Tibial nerve (tissue), 4 donors: Measurements from ENCODE around the gene SIGLEC6. TPM values are rescaled to one million over a fixed set of nuclear protein-coding genes. Genes with fewer than 3 reads are reported as not detected.

Experiments
- DNase-seq, 2 donors: peaks; one replicate each; pipeline ENCODE4 v3.0.0-alpha.2; 2019; ENCODE audit warnings: low spot score in 2 of 2
- H3K27ac ChIP-seq, 4 donors: fragments of 200-600 bp; sonication (generic) in 3 of 4; one replicate each; pipeline ENCODE4 v1.5.1; 2017 to 2019; ENCODE audit warnings: mild to moderate bottlenecking in 1 of 4
- H3K27me3 ChIP-seq, 2 donors: fragments of 200-600 bp; sonication (generic) in 1 of 2; one replicate each; pipeline versions ENCODE4 v1.5.1 to v1.6.0; 2017 to 2019
- H3K36me3 ChIP-seq, 3 donors: fragments of 200-600 bp; sonication (generic); one replicate each; pipeline ENCODE4 v1.5.1; 2018 to 2019
- H3K4me1 ChIP-seq, 4 donors: fragments of 200-600 bp; sonication (generic) in 3 of 4; one replicate each; pipeline ENCODE4 v1.5.1; 2017 to 2019
- H3K4me3 ChIP-seq, 4 donors: fragments of 200-600 bp; sonication (generic) in 3 of 4; one replicate each; pipeline ENCODE4 v1.5.1; 2017 to 2019; ENCODE audit warnings: mild to moderate bottlenecking in 1 of 4, moderate library complexity in 1 of 4
- H3K9me3 ChIP-seq, 4 donors: fragments of 200-600 bp; sonication (generic) in 3 of 4; one replicate each; pipeline ENCODE4 v1.5.1; 2017 to 2019
- EP300 ChIP-seq, 2 donors: sonication (generic); formaldehyde crosslinking; IDR thresholded peaks; one replicate each; pipeline ENCODE4 v1.6.1; 2017; ENCODE audit warnings: antibody characterized with exemption in 2 of 2, mild to moderate bottlenecking in 1 of 2
- POLR2A ChIP-seq, 2 donors: fragments of 450-650 bp; IDR thresholded peaks; one replicate each; pipeline ENCODE4 v1.6.1; 2017; ENCODE audit warnings: antibody characterized with exemption in 2 of 2, mild to moderate bottlenecking in 2 of 2, moderate library complexity in 2 of 2
- WGBS, 2 donors: methylation state at CpG; one replicate each; pipeline ENCODE4 v1.1.5; 2018; 5-methylcytosine and 5-hydroxymethylcytosine counted together
- total RNA-seq, 4 donors: library from RNA; depleted of rRNA; stranded (reverse); fragments of >200 nt; gene quantifications; one replicate each; pipeline ENCODE4 v1.1.0, GENCODE V29; 2016
- TF ChIP-seq, protein P1 (sequence below), 5 experiments: fragments of 200-600 bp in 3 of 5; fragments of 450-650 bp in 2 of 5; sonication (generic) in 3 of 5; IDR thresholded peaks; one replicate each; pipeline ENCODE4 v1.5.1; 2016 to 2019; ENCODE audit warnings: antibody characterized with exemption in 5 of 5, mild to moderate bottlenecking in 3 of 5, moderate library complexity in 2 of 5

The SIGLEC6 gene
- total RNA-seq, 4 donors from 2014 or later = 0.44 to 1.5 (median 0.59) TPM

DNA sequence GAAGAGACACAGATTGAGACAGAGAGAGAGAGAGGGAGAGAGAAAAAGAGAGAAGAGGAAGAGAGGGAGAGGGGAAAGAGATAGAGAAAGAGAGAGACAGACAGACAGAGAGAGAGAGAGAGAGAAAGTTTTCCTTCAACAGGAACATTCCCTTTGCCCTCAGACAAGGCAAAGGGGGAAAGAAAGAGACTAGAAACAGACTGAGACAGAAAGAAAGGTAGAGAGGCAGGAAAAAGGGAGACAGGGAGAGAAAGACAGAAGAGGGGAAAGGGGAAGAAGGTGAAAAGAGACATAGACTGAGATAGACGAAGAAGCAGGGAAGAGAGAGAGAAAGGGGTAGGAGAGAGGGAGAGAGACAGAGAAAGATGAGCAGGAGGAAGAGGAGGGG is 21.1 kb upstream of the SIGLEC6 start:
- 19% methylated on average over 1 of the region's 1 CpG for WGBS, 2 donors

DNA sequence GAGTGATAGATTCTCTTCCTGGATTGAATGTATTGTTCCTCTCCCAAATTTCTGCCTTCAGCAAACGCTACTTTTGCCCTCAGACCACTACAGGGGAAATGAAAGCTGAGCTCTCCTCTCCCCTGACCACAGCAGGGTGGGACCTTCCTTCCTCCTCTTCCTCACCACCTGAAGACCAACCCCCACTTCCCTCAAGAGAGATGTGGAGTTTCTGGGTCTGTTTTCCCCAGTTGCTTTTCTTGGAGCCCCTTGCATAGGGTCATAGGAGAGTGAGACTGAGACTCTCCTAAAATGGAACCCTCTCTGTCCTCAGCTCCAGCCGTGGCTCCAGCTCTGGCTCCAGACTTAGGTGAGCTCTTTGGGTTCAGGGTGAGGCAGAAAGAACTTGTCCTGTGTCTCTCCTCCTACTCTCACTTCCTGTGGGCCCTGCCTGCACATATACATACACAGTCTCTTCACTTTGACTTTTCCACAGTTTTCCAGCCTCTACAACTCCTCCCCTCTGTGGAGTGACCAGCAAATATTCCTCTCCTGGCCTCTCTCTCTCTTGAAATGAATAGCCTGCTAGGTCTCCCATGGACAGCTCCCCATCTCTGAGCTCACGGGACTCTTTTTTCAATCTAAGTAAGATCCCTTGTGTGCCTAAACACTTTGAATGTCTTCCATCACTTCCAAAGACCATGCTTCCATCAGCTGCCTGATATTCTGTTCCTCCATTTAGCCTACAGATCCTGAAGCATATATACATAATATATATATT is 20.4 kb upstream of the SIGLEC6 start:
- H3K27ac ChIP-seq = no peak overlapping the region
- no peaks in the 10 kb centered on the region for H3K27me3 ChIP-seq
- no peaks in the 10 kb centered on the region for H3K36me3 ChIP-seq
- H3K4me3 ChIP-seq = no peak overlapping the region
- DNase-seq = no peak
- 44 to 51% methylated on average over 3 of the region's 3 CpGs for WGBS, 2 donors
- no peak for TF ChIP-seq POLR2A (IDR thresholded peaks at IDR 0.05)
- TF ChIP-seq, protein P1, sequence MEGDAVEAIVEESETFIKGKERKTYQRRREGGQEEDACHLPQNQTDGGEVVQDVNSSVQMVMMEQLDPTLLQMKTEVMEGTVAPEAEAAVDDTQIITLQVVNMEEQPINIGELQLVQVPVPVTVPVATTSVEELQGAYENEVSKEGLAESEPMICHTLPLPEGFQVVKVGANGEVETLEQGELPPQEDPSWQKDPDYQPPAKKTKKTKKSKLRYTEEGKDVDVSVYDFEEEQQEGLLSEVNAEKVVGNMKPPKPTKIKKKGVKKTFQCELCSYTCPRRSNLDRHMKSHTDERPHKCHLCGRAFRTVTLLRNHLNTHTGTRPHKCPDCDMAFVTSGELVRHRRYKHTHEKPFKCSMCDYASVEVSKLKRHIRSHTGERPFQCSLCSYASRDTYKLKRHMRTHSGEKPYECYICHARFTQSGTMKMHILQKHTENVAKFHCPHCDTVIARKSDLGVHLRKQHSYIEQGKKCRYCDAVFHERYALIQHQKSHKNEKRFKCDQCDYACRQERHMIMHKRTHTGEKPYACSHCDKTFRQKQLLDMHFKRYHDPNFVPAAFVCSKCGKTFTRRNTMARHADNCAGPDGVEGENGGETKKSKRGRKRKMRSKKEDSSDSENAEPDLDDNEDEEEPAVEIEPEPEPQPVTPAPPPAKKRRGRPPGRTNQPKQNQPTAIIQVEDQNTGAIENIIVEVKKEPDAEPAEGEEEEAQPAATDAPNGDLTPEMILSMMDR (IDR thresholded peaks at IDR 0.05) = no peak
- TF ChIP-seq EP300 (IDR thresholded peaks at IDR 0.05) = no peak
- H3K9me3 ChIP-seq = no peaks in the 10 kb centered on the region
- no peaks in the 10 kb centered on the region for H3K4me1 ChIP-seq

More for the DNA sequence above, 21.1 kb upstream of the SIGLEC6 start:
- Histone ChIP-seq H3K4me1 (no peaks in the 10 kb centered on the region), H3K27me3 (peaks cover 0 to under 1% of the 10 kb centered on the region in 2 donors), H3K36me3 (no peaks in the 10 kb centered on the region), H3K9me3 (no peaks in the 10 kb centered on the region), H3K27ac (no peak overlapping the region), H3K4me3 (no peak overlapping the region)
- DNase-seq = no peak
- no peak for TF ChIP-seq POLR2A (IDR thresholded peaks at IDR 0.05)

DNA sequence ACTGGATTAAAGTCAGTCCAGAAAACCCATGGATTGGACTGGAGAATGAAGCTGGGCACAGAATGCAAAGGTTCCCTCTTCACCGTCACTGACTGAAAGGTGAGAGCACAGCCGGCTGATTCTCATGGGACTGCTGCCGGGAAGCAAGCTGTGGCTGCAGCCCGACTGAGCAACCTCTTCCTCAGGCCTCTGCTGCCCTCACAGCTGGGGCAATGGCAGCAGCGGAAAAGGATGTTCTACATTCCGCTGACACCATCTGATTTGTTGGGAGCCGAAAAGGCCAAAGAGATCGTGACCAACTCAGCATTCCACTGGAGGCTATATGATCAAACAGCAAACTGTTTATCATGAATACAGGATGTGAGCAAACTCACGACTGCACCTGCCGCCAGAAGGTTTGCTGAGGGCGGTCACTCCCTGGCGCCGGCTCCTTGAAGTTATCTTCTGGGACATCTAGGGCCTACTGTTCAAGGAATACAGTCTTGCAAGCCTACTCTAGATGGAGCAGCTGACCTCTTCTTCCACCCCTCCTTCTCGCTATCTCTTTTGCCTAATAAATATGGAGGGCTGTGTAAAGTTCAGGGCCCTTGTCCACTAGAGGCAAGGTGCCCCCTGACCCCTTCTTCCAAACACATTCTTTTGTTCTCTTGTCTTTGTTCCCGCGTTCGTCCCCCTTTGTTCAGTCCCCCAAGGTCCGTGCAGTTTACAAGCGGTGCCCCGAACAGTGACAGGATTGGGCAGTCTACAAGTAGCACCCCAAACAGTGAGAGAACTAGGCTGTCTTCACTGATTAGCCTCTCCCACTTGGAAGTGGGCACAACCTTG is 19.6 kb upstream of the SIGLEC6 start:
- H3K9me3 ChIP-seq = no peaks in the 10 kb centered on the region
- no peaks in the 10 kb centered on the region for H3K4me1 ChIP-seq
- peak overlapping the region in 1 of 4 donors; percentile 17 for H3K4me3 ChIP-seq
- no peak for DNase-seq
- no peak overlapping the region for H3K27ac ChIP-seq
- WGBS, 2 donors = 79 to 81% methylated on average over 20 of the region's 20 CpGs
- H3K27me3 ChIP-seq = no peaks in the 10 kb centered on the region
- H3K36me3 ChIP-seq = no peaks in the 10 kb centered on the region
- TF ChIP-seq POLR2A (IDR thresholded peaks at IDR 0.05) = no peak
- TF ChIP-seq, protein P1 (IDR thresholded peaks at IDR 0.05) = no peak
- TF ChIP-seq EP300 (IDR thresholded peaks at IDR 0.05) = no peak

DNA sequence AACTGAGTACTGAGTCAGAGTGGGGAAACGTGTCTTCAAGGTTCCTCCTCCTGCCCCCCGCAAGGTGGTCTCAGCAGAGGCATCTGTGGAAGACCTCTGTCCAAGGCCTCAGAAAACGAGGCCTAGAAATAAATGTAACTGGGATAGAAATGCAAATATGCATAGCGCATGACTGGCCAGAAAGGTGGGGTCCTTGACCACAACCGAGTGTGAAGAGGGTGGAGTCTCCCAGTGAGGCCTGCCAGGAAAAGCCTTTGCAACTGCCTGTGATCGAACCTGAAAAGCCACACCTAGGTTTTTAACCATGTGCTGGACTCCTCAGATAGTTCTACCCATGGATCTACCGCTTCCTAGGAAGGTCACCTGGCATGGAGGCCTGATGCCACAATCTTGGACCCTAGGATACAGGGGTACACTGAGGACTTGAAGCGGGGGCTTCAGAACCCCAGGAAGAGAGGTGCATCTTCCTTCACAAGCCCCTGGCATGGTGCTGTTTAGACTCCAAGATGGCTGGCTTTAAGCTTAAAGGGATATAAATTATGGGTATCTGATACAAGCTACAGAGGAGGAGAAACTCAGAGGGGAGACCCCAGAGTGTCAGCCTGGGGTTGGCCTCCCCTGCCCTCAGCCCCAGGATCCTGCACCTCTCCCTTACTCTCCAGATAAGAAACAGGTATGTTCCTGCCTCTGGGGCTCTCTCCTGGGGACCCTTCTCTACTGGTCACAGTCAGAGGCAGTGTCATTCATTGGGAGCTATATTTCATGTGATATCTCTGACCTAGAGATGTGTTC is 18.3 kb upstream of the SIGLEC6 start:
- Histone ChIP-seq H3K27me3 (no peaks in the 10 kb centered on the region), H3K4me3 (peak overlapping the region in 1 of 4 donors; percentile 17), H3K36me3 (no peaks in the 10 kb centered on the region), H3K9me3 (no peaks in the 10 kb centered on the region), H3K27ac (no peak overlapping the region), H3K4me1 (no peaks in the 10 kb centered on the region)
- TF ChIP-seq EP300 (IDR thresholded peaks at IDR 0.05) = no peak
- TF ChIP-seq, protein P1 (IDR thresholded peaks at IDR 0.05) = no peak
- no peak for TF ChIP-seq POLR2A (IDR thresholded peaks at IDR 0.05)
- DNase-seq = no peak
- 58 to 61% methylated on average over 8 of the region's 8 CpGs for WGBS, 2 donors

DNA sequence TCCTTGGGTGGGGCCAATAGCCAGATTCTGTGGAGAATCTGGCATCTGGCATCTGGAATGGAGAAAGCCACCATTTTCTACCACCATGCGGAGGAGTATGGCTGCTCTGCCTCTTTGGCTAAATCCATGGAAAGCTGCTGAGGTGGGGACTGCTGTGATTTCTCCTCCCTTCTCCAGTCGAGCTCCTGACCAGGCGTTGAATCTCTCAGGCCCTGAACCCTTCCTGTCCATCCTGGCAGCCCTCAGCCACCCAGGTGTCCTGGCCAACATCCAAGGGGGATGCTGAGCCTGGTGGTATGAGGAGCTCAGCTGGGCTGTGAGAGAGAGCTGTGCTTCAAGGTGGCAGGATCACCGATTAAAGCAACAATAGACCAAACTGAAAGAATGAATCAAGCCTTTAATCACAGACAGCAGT is 17.4 kb upstream of the SIGLEC6 start:
- Histone ChIP-seq H3K36me3 (no peaks in the 10 kb centered on the region), H3K9me3 (no peaks in the 10 kb centered on the region), H3K4me1 (no peaks in the 10 kb centered on the region), H3K27ac (no peak overlapping the region), H3K4me3 (no peak overlapping the region), H3K27me3 (no peaks in the 10 kb centered on the region)
- TF ChIP-seq POLR2A (IDR thresholded peaks at IDR 0.05) = no peak
- no peak for TF ChIP-seq EP300 (IDR thresholded peaks at IDR 0.05)
- TF ChIP-seq, protein P1 (IDR thresholded peaks at IDR 0.05) = no peak
- 73 to 88% methylated on average over 2 to 4 of the region's 4 CpGs for WGBS, 2 donors
- DNase-seq = no peak
